Raji (cell line): Measurements from ENCODE around the gene RAB35.
A peak's percentile ranks its signal among the peaks of the same experiment; 100 is the strongest.

Experiments
- POLR2A ChIP-seq: IDR thresholded peaks from 2 replicates; pipeline ENCODE4 v1.6.1; 2011; ENCODE audit warnings: low read depth, low read length, control low read depth; ENCODE audit not compliant: insufficient read depth

Gene RAB35

DNA sequence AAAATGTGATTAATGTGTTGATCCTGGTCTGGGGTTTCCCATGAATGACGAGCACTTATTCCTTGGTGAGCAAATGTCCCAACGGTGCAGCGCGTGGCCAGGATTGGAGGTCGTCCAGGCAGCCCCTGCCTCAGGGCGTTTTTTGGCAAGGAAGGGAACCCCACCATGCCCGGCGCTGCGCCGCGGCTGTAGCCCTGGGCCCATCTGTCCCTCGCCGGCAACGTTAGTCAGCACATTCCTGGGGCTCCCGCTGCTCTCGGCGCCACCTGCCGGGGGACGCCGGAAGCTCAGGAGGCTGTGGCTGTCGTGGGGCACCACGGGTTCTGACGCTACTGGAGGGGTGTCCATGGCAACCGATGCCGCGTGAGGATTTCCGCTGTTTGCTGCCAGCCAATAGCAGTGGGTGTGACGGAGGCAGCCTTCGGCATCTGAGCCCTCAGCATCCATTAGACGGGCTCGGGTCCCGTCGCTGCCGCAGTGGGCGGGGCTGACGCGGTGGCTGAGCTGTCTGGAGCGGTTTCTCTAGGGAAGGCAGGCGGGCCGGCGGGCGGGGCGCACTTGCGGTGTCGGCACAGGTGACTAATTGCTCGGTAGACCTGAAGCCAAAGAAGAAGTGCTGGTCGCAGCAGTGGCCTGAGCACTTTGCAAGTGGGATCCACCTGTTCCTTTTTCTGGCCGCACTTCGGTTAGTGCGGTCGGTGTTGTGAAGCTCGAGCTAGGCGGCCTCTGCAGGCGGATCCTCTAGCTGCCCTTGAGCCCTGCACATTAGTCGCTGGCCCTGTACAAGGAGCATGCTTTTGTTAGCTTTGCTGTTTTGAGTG lies 29.5 kb downstream of the RAB35 start:
- peak; percentile 54 for TF ChIP-seq POLR2A

DNA sequence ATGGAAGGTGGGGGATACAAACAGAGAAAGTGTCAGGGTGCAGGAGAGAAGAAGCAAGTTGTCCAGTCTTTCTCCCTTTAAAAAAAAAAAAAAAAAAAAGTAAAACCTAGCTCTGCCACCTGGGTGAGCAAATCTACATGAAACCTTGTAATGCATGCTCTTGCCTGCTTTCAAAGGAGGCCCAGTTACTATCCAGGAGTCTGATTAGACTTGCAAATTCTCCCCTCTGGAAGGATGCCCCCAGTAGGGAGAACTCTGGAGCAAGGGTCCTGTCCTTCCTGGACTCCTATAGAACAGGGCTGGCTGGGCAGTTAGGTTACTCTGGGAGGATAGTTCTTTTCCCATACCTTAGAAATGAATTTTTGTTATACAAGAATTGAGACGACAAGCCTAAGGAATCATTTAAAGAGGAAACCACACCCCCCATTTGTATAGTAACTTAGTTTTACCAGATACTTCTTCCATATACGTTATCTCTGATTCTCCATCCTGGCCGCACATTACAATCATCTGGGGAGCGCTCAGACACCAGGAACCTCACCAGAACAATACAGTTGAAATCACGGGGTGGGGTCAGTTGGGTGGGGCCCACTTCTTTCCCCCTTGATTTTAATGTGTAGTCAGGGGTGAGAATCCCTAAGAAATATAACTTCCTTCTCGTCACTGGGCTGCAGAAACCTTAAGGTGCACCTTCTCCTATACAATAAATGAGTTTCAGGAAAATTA lies 30.5 kb downstream of the RAB35 start:
- TF ChIP-seq POLR2A: no peak

DNA sequence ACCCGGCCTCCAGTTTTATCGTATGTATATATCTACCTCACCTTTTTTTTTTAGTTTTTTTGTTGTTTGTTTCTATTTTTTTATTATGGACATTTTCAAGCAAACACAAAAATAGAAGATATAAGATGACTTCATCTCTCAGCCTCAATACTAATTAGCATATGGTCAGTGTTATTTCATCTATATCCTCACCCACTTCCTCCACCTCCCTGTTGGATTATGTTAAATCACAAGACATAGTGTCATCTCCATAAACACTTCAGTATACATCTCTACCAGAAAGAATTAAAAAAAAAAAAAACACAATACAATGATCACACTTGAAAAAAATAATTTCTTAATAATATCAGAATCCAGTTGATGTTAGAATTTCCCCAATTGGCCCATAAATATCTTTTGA lies 34.9 kb downstream of the RAB35 start:
- no peak for TF ChIP-seq POLR2A

GRCh38 chr12:120079411-120080400 lies 36.8 kb downstream of the RAB35 start:
- TF ChIP-seq POLR2A: no peak

DNA sequence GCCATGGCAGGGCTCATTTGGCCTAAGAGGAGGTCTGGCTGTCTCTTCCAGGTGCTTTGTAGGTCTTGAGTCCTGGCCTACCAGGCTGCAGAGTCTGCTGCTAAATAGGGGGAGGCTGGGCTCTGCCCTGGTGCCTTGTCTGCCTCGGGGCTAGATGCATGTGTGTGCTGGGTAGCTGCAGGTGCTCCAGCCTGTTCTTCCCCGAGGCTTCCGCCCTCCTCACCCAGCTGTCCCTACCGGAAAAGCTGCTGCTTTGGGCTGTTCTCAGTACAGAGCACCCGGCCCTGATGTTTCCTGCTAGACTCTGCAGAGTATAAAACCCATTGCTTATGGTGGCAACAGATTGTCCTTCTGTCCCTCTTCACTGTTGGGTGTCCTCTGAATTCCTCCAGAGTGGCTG lies 37.7 kb downstream of the RAB35 start:
- TF ChIP-seq POLR2A: no peak

GRCh38 chr12:120077260-120077659 lies 39.3 kb downstream of the RAB35 start:
- no peak for TF ChIP-seq POLR2A

DNA sequence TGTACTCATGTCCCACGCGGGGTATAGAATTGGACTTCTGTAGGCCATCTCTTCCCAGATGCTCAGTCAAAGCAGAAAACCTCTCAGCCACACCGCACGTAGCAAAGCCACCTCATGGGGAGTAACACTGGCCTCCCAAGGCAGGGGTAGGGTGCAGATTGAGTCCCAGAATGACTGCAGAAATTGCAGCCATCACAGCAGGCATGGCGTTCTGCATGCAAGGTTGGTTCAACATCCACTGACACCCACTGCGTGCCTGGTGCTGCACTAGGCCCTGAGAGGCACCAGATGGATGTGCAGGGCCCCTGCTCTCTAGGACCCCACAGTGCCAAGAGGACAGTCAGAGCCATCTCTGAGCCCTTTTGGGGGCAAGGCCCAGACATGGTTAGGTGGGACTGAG lies 39.9 kb downstream of the RAB35 start:
- no peak for TF ChIP-seq POLR2A

DNA sequence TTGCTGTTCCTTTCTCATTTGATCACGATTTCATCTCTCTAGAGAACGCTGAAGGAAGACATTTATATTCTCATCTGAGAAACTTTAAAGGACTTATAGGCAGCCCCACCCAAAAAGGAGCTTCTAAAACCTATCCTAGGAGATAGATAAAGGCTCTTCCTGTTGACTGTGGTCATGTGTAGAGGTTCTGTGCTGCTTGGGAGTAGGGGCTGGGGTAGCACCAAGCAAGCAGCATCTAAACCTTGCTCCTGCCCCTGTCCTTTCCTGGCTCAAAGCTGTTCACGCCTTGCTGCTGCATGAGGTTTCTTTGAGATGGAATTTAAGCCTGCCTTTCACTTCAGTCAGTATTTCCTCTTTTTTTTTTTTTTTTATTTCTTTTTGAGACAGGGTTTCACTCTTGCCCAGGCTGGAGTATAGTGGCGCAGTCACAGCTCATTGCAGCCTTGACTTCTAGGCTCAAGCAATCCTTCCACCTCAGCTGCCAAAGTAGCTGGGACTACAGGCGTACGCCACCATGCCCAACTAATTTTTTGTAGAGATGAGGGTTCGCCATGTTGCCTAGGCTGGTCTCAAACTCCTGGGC lies 41.4 kb downstream of the RAB35 start:
- no peak for TF ChIP-seq POLR2A

- TF ChIP-seq POLR2A: no peak
These were observed 43.9 kb downstream of the RAB35 start for GRCh38 chr12:120072472-120073249.

DNA sequence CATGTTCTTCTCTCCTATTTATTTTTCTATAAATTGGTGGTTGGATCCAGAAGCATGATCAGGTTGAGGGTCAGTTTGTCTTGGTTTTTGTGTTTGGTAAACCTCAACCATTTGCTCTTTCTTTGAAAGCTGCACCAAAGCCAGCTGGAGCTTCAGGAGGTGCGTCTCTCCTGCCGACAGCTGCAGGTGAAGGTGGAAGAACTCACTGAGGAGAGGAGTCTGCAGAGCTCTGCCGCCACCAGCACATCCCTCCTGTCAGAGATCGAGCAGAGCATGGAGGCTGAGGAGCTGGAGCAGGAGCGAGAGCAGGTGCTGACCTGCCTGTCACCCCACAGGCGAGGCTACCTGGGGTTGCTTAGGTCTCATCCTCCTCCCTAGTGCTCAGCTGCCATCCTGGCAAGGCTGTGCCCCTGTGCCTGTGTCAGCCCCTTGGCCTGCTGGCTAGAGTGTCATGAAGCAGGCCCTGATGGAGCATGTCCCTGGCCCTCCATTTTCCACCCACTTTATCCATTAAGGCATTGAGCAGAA lies 45.0 kb downstream of the RAB35 start:
- TF ChIP-seq POLR2A: no peak

GRCh38 chr12:120069278-120069677 lies 47.3 kb downstream of the RAB35 start:
- TF ChIP-seq POLR2A: no peak

- no peak for TF ChIP-seq POLR2A
These were observed 48.7 kb downstream of the RAB35 start for GRCh38 chr12:120067901-120068300.

DNA sequence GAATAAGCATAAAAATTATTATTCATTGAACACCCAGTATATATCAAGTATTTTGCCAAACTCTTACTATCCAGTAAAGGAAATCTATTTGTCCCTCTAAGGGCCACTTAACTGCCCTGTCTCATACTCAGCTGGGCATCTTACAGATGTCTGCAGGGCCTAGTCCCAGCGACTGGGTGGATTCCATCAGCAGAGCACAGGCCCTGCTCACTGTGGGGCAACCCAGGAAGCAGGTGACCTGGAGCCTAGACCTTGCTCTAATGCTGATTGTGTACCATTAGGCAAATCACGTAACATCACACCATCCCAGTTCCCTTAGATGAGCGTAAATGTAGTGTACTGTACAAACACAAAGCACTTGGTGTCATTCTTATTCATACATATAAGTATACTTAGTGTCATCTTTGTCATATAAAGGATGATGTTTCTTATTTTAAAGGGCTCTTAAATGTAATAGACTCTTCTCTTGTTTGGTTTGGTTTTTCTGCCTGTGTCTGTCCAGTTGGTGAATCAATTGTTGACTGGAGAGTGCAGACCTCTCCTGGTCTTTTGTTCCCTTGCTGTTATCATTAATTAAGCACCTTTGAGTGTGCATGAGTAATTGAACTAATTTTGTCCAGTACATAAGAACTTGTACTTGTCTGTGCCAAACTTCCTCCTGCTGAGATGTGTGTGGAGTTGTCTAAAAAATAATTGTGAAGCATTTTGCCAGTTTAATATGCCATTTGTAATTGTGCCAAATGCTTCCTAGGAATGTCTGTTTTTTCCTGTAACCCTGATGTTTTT lies 49.3 kb downstream of the RAB35 start:
- no peak for TF ChIP-seq POLR2A

DNA sequence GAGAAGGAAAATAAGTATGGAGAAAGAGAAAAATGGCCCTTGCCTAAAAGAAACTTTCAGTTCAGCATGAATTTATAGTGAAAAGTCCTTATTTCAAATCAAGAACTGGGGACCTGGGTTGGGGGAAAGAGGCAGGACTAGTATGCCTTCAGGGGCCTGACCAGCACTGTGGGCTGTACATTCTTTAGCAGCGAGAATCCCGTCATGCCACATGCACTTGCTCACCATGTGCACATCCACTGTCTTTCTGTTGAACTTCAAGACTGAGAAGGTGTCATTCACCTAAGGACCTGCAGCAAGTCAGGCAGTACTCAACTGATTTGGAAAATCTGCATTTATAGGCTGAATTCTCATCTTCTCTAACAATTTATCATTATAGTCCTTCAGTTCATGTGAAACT lies 50.2 kb downstream of the RAB35 start:
- TF ChIP-seq POLR2A: no peak

- no peak for TF ChIP-seq POLR2A
These were observed 51.1 kb downstream of the RAB35 start for GRCh38 chr12:120065472-120065871.
